SK-N-SH (cell line): ENCODE data around the gene METTL25B. TPM values are rescaled to one million over a fixed set of nuclear protein-coding genes. Genes with fewer than 3 reads are reported as not detected.

Source experiments
- CTCF ChIA-PET: fragments of 300-600, 350-600 bp; formaldehyde crosslinking; extraction: SDS; loops from one replicate; lab custom pipeline; 2021; lab: Yijun Ruan, JAX
- POLR2A ChIA-PET: fragments of 350-600 bp; sonication (Branson Sonifier 250); formaldehyde crosslinking; extraction: SDS; loops from one replicate; lab custom pipeline; 2020; ENCODE audit warnings: antibody characterized with exemption, inconsistent platforms; lab: Yijun Ruan, JAX
- DNase-seq: peaks from one replicate; pipeline ENCODE4 v3.0.0; 2012
- H2AFZ ChIP-seq: fragments of 200-600 bp; sonication (generic); 2 replicates; pipeline ENCODE4 v1.8.1; 2016; ENCODE audit warnings: antibody characterized with exemption, mild to moderate bottlenecking, low read depth
- H3F3A ChIP-seq: fragments of 200-600 bp; sonication (generic); replicated peaks from 2 replicates; pipeline ENCODE3; 2016; ENCODE audit warnings: antibody characterized with exemption, mild to moderate bottlenecking; ENCODE audit not compliant: insufficient read depth
- H3K27ac ChIP-seq, 2 experiments: fragments of 200-500 bp in 1 of 2; fragments of 200-600 bp in 1 of 2; sonication (Bioruptor generic) in 1 of 2; sonication (generic), shearing (Covaris generic) in 1 of 2; 2 replicates each; pipeline versions ENCODE4 v1.5.1 to v1.6.1; 2014 to 2016; ENCODE audit warnings: low read depth in 2 of 2, inconsistent platforms in 1 of 2, low read length in 1 of 2, mild to moderate bottlenecking in 1 of 2, mixed read lengths in 1 of 2
- H3K27me3 ChIP-seq: fragments of 200-600 bp; sonication (generic), shearing (Covaris generic); 2 replicates; pipeline ENCODE4 v1.6.1; 2016; ENCODE audit warnings: mixed run types; ENCODE audit not compliant: insufficient read depth
- H3K36me3 ChIP-seq, 2 experiments: fragments of 200-500 bp in 1 of 2; fragments of 200-600 bp in 1 of 2; sonication (Bioruptor generic) in 1 of 2; sonication (generic) in 1 of 2; replicated peaks in 1 of 2; 2 replicates each; pipeline versions ENCODE3 to v1.5.1; 2014 to 2016; ENCODE audit warnings: low read length in 1 of 2, mild to moderate bottlenecking in 1 of 2; ENCODE audit not compliant: insufficient read depth in 2 of 2, control insufficient read depth in 1 of 2
- H3K4me1 ChIP-seq, 2 experiments: fragments of 200-500 bp in 1 of 2; fragments of 200-600 bp in 1 of 2; sonication (Bioruptor generic) in 1 of 2; sonication (generic), shearing (Covaris generic) in 1 of 2; 2 replicates each; pipeline versions ENCODE4 v1.5.1 to v1.6.1; 2014 to 2016; ENCODE audit warnings: low read depth in 1 of 2, low read length in 1 of 2, mixed run types in 1 of 2; ENCODE audit not compliant: insufficient read depth in 2 of 2, control insufficient read depth in 1 of 2
- H3K4me2 ChIP-seq: fragments of 200-600 bp; sonication (generic), shearing (Covaris generic); 2 replicates; pipeline ENCODE4 v1.6.1; 2017; ENCODE audit warnings: mixed run types
- H3K4me3 ChIP-seq, 2 experiments: fragments of 200-500 bp in 1 of 2; fragments of 200-600 bp in 1 of 2; sonication (Bioruptor generic) in 1 of 2; sonication (generic), shearing (Covaris generic) in 1 of 2; 2 replicates each; pipeline versions ENCODE4 v1.5.1 to v1.8.1; 2014 to 2016; ENCODE audit warnings: low read depth in 2 of 2, inconsistent platforms in 1 of 2, low read length in 1 of 2, mild to moderate bottlenecking in 1 of 2, mixed read lengths in 1 of 2, moderate library complexity in 1 of 2
- H3K79me2 ChIP-seq: fragments of 200-600 bp; sonication (generic); 2 replicates; pipeline ENCODE4 v1.8.1; 2017; ENCODE audit warnings: mild to moderate bottlenecking; ENCODE audit not compliant: insufficient read depth
- H3K9ac ChIP-seq: fragments of 200-600 bp; sonication (generic); 2 replicates; pipeline ENCODE4 v1.6.1; 2017; ENCODE audit warnings: mixed run types
- H3K9me2 ChIP-seq: fragments of 200-600 bp; sonication (generic); 2 replicates; pipeline ENCODE4 v1.6.1; 2017; ENCODE audit warnings: mixed run types
- H3K9me3 ChIP-seq: fragments of 200-600 bp; sonication (generic); 2 replicates; pipeline ENCODE4 v1.6.1; 2017; ENCODE audit warnings: mixed run types, mild to moderate bottlenecking, moderate library complexity
- H4K20me1 ChIP-seq: fragments of 200-600 bp; sonication (generic); 2 replicates; pipeline ENCODE4 v1.6.1; 2017; ENCODE audit warnings: mild to moderate bottlenecking, mixed run types; ENCODE audit not compliant: insufficient read depth
- CHD2 ChIP-seq: fragments of 150-350 bp; IDR thresholded peaks from 2 replicates; pipeline ENCODE4 v1.6.1; 2018; ENCODE audit warnings: low read length; ENCODE audit not compliant: partially characterized antibody
- CTCF ChIP-seq: fragments of 200-600 bp; sonication (generic); IDR thresholded peaks from 2 replicates; pipeline ENCODE4 v1.6.1; 2017; ENCODE audit warnings: antibody characterized with exemption, mild to moderate bottlenecking, moderate library complexity
- EZH2phosphoT487 ChIP-seq: fragments of 200-600 bp; sonication (generic); IDR thresholded peaks from 2 replicates; pipeline ENCODE4 v1.6.1; 2017; ENCODE audit warnings: low read depth, mixed run types, mild to moderate bottlenecking, antibody characterized with exemption, moderate library complexity, borderline replicate concordance
- FOXJ3 ChIP-seq: sonication (generic); formaldehyde crosslinking; IDR thresholded peaks from 2 replicates; pipeline ENCODE4 v1.5.1; 2020; ENCODE audit warnings: mild to moderate bottlenecking, missing genetic modification reagents
- GABPA ChIP-seq: IDR thresholded peaks from 2 replicates; pipeline ENCODE4 v1.4.0; 2012; ENCODE audit warnings: low read depth, mild to moderate bottlenecking
- GATA2 ChIP-seq: sonication (generic); formaldehyde crosslinking; IDR thresholded peaks from 2 replicates; pipeline ENCODE4 v1.5.0; 2020; ENCODE audit warnings: mild to moderate bottlenecking, missing genetic modification reagents
- MXI1 ChIP-seq: IDR thresholded peaks from 2 replicates; pipeline ENCODE4 v1.6.1; 2012; ENCODE audit warnings: mild to moderate bottlenecking, low read depth, low read length, improper control_type of control experiment
- NFIC ChIP-seq: IDR thresholded peaks from 2 replicates; pipeline ENCODE4 v1.4.0; 2012; ENCODE audit warnings: borderline replicate concordance
- POLR2AphosphoS5 ChIP-seq: IDR thresholded peaks from 2 replicates; pipeline ENCODE4 v1.6.1; 2012; ENCODE audit warnings: low read depth, low read length
- RAD21 ChIP-seq: IDR thresholded peaks from 2 replicates; pipeline ENCODE4 v1.6.1; 2012; ENCODE audit warnings: mild to moderate bottlenecking, low read length
- REST ChIP-seq: IDR thresholded peaks from 2 replicates; pipeline ENCODE4 v1.6.1; 2012; ENCODE audit warnings: mild to moderate bottlenecking, low read depth, low read length, moderate library complexity
- RXRA ChIP-seq: IDR thresholded peaks from 2 replicates; pipeline ENCODE4 v1.4.0; 2012; ENCODE audit warnings: low read depth, mild to moderate bottlenecking, borderline replicate concordance
- USF1 ChIP-seq: IDR thresholded peaks from 2 replicates; pipeline ENCODE4 v1.4.0; 2012; ENCODE audit warnings: low read depth, borderline replicate concordance
- WGBS: methylation state at CpG from one replicate; pipeline ENCODE4 v1.1.6; 2017; ENCODE audit warnings: low lambda C conversion rate; 5-methylcytosine and 5-hydroxymethylcytosine counted together
- polyA plus RNA-seq, 3 experiments: library from polyadenylated mRNA; depleted of rRNA; stranded (reverse); fragments of >200 nt; gene quantifications; 2 replicates each; pipeline ENCODE4 v1.2.3, GENCODE V29; 2012
- TF ChIP-seq, protein P1 (sequence below): IDR thresholded peaks from 2 replicates; pipeline ENCODE4; 2012
- TF ChIP-seq, protein P2 (sequence below): fragments of 150-350 bp; IDR thresholded peaks from 2 replicates; pipeline ENCODE4 v1.6.1; 2017; ENCODE audit warnings: antibody characterized with exemption, low read length, low read depth, borderline replicate concordance

Gene METTL25B
- polyA plus RNA-seq, 1 of the 3 experiments (the other 2 are of a cell fraction), result 20.1 TPM

DNA sequence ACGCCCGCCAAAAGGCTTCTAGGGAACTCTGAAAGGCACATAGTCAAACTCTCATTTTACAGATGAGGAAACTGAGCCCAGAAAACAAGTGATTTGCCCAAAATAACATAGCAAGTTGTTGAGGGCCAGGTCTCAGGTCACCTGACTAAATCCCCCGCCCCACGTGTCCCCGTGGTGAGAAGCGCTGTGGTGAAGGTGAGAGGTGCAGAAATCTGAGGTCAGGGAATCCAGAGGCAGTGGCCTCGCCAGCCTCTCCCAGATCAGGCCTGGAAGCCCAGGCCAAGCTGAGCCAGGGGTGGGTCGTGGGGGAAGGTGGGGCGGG, 18.1 kb downstream of the METTL25B start:
- ChIA-PET POLR2A (interaction anchor here (1.3 to 2.2 kb wide), 2 partner anchors 20 to 55 kb away, joined by 3 to 7 read pairs; partner anchors contain the start of gene PRCC), CTCF (interaction anchor here (0.9 to 8.6 kb wide), 7 partner anchors 20 to 181 kb away, joined by 3 to 42 read pairs (median 8); no protein-coding TSS in a partner anchor)
- Histone ChIP-seq H3K9me2 (no peaks in the 10 kb centered on the region), H3F3A (peaks cover 57% of the 10 kb centered on the region), H3K4me2 (peak overlapping the region; percentile 88), H3K9ac (peak overlapping the region; percentile 100), H3K79me2 (peaks cover 70% of the 10 kb centered on the region), H4K20me1 (no peaks in the 10 kb centered on the region), H3K36me3 (peaks cover 12 to 42% of the 10 kb centered on the region in 2 experiments), H3K9me3 (no peaks in the 10 kb centered on the region), H3K4me1 (peaks cover 37 to 52% of the 10 kb centered on the region in 2 experiments), H3K27me3 (no peaks in the 10 kb centered on the region), H3K27ac (peak overlapping the region; percentile 100), H2AFZ (no peak overlapping the region; the same call in 1 of the 2 replicates)
- WGBS, result 47% methylated on average over 8 of the region's 9 CpGs
- DNase-seq, result no peak
- no peak for TF ChIP-seq MXI1
- peak; percentile 39; the same call in 1 of the 2 replicates for TF ChIP-seq USF1
- TF ChIP-seq, all 33 proteins: peak for 1
- peak overlapping the region; percentile 64 to 98 for H3K4me3 ChIP-seq

DNA sequence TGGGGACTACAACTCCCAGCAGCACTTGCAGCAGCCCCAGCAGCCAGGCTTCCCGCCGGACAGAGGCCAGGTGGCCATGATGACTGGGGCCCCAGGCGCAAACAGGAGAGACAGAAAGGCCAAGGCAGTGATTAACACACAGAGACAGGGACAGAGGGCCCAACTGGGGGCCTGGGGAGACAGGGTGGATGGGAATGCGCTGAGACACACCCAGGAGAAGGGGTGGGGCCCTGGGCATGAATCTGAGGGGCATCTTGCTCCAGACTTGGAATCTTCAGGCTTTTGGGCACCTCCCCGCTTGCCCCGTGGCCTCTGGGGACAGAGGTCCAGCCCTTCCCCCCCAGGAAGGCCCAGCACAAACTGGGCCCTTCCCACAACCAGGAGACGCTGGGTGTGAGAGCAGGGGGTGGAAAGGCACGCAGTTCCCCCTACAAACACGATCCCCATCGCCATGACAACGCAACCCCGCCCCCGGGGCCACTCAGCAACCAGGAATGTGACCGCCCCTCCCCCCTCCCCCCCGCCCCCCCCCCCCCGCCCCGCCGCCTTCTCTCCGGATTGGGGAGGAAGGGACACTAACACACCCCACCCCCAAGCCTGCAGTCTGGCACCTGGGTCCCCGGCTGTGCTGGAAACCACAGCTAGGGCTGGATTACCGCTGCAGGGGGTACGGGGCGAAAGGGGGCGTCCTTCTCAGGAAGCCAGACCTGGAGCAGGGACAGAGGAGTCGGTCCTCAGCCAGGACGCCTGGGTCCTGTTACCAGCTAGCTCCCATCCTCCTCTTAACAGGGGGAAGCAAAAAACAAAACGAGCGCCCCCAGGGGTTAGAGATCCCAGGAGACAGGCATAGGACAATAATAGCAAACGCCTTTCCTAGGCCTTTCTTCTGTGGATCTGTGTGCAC, 18.7 kb downstream of the METTL25B start:
- H3K4me1 ChIP-seq, result peaks cover 37 to 48% of the 10 kb centered on the region in 2 experiments
- H2AFZ ChIP-seq, result no peak overlapping the region; the same call in 1 of the 2 replicates
- peaks cover 12 to 37% of the 10 kb centered on the region in 2 experiments for H3K36me3 ChIP-seq
- H3K27me3 ChIP-seq, result no peaks in the 10 kb centered on the region
- DNase-seq, result peak; percentile 91
- H3K79me2 ChIP-seq, result peaks cover 73% of the 10 kb centered on the region
- under 1% methylated on average over 12 of the region's 29 CpGs for WGBS
- peak overlapping the region; percentile 88 for H3K4me2 ChIP-seq
- ChIA-PET POLR2A (interaction anchor here (0.6 to 2.2 kb wide), 4 partner anchors 18 to 55 kb away, joined by 3 to 7 read pairs (median 4); partner anchors contain the start of genes ISG20L2, METTL25B and PRCC), CTCF (interaction anchor here (0.6 to 8.6 kb wide), 18 partner anchors 9 to 113 kb away, joined by 3 to 42 read pairs (median 4); partner anchors contain the start of genes NTRK1 and PRCC)
- peak overlapping the region; percentile 78 to 98 for H3K4me3 ChIP-seq
- peak overlapping the region; percentile 100 for H3K27ac ChIP-seq
- no peaks in the 10 kb centered on the region for H4K20me1 ChIP-seq
- H3K9me2 ChIP-seq, result no peaks in the 10 kb centered on the region
- no peaks in the 10 kb centered on the region for H3K9me3 ChIP-seq
- peak overlapping the region; percentile 100 for H3K9ac ChIP-seq
- peaks cover 51% of the 10 kb centered on the region for H3F3A ChIP-seq
- no peak for TF ChIP-seq RXRA
- TF ChIP-seq, protein P1, sequence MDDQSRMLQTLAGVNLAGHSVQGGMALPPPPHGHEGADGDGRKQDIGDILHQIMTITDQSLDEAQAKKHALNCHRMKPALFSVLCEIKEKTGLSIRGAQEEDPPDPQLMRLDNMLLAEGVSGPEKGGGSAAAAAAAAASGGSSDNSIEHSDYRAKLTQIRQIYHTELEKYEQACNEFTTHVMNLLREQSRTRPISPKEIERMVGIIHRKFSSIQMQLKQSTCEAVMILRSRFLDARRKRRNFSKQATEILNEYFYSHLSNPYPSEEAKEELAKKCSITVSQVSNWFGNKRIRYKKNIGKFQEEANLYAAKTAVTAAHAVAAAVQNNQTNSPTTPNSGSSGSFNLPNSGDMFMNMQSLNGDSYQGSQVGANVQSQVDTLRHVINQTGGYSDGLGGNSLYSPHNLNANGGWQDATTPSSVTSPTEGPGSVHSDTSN, result no peak; the same call in 1 of the 2 replicates
- TF ChIP-seq GABPA, result peak; percentile 51
- peak; percentile 56 for TF ChIP-seq CHD2
- no peak for TF ChIP-seq GATA2 (CRISPR knock-in tag)
- TF ChIP-seq EZH2phosphoT487, result no peak
- peak; percentile 46 for TF ChIP-seq CTCF
- no peak for TF ChIP-seq NFIC
- TF ChIP-seq FOXJ3 (CRISPR knock-in tag), result no peak
- no peak for TF ChIP-seq RAD21
- TF ChIP-seq, protein P2, sequence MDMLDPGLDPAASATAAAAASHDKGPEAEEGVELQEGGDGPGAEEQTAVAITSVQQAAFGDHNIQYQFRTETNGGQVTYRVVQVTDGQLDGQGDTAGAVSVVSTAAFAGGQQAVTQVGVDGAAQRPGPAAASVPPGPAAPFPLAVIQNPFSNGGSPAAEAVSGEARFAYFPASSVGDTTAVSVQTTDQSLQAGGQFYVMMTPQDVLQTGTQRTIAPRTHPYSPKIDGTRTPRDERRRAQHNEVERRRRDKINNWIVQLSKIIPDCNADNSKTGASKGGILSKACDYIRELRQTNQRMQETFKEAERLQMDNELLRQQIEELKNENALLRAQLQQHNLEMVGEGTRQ, result no peak
- TF ChIP-seq REST, result peak; percentile 33; the same call in 1 of the 2 replicates
- peak; percentile 75 for TF ChIP-seq POLR2AphosphoS5
